SH-SY5Y (cell line): ENCODE results near the gene MIS18A.

Experiments used
- GATA2 ChIP-seq: IDR thresholded peaks from 2 replicates; pipeline ENCODE4 v1.6.1; 2011; ENCODE audit warnings: mild to moderate bottlenecking, low read depth, low read length
- GATA3 ChIP-seq: IDR thresholded peaks from 2 replicates; pipeline ENCODE4 v1.6.1; 2011; ENCODE audit warnings: low read depth, mild to moderate bottlenecking, low read length, moderate library complexity

Gene MIS18A

DNA sequence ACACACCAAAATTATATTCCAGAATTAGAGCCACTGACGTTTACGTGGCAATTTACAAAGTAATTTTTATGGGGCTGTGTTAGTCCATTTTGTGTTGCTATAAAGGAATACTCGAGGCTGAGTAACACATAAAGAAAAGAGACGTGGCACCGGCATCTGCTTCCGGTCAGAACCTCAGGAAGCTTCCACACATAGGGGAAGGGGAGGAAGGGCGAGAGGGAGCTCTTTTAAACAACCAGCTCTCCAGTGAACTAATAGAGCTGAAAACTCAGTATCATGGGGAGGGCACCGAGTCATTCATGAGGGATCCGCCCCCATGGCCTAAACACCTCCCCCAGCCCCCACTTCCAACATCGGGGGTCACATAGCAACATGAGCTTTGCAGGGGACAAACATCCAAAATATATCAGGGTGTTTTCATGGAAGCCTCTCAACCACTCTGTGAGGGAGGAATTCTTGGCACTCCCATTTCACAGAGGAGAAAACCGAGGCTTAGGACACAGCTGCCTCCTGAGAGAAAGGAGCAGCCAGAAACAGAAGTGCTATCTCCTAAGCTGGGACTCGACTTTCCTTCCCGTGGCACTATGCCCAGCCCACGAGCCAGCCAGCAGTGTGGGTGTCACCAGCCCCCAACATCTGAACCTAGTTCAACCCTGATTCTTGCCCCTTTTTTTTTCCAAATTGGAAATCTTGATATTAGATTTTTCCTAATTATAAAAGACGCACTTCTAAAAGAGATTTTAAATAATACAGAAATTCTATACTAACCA, 29.2 kb downstream of the MIS18A start:
- TF ChIP-seq GATA3 (no peak), GATA2 (no peak)

DNA sequence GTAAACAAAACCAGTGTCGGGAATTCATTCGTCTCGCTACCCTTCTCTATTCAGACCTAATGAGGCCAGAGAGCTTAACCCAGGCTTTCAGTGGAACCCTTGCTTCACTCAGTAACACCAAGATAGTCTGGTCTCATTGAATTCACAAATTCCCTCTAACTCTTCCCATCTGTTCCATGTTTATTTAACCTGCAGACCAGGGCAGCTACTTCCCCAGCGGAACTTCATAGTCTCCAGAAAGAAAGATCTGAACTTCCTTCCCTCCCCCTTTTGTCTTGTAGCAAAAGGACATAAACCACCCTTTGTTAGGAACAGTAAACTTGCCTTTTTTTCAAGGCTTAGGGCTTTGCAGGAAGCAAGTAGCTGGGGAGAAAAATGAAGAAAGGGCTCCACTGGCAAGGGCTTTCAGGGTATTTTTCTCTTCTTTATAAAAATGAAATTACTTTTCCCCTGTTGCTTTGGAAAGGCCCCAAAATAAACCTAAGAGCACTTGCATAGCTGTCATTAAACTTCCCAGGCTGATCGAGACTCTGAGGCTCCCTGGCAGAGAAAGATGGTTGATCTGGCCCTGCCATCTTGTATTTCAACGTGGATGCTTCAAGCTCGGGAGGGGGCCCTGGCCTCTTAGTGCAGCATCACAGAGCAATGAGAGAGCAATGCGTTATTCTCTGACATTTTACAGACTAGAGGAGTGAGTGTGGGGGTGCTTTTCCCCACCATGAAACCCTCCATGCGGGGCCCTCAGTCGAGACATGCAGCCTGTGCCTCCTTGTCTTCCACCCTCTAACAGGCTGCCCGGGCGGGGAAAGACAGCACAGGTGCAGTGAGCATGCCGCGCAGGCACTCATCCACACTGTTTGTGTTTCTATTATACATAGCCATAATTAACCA, 30.0 kb downstream of the MIS18A start:
- TF ChIP-seq GATA3 (no peak), GATA2 (no peak)

DNA sequence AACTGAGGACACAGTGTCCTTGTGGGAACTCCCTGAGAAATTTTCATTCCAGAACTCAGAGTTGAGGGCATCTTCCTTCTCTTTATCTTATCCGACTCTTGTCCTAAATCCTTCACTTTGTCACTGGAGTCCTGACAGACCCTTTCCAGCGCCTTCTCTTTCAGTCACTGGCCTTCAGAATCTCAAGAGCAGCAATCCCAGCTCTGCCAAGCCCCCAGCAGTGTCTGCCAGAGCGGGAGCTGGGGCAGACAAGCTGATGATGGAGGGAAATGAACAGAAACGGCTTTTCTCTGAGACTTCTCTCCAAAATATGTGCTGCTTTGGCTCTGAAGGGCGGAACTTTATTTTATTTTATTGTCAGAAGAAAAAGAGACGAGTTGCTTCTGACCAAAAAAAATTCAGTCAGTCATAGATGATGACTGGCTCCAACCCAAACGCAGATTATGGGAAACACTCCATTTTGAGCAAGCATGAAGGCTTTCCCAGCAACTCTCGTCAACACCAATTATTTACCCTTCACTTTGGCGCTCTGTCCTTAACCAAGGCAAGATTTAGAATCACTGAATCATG, 32.2 kb downstream of the MIS18A start:
- TF ChIP-seq GATA2, result no peak
- no peak for TF ChIP-seq GATA3

DNA sequence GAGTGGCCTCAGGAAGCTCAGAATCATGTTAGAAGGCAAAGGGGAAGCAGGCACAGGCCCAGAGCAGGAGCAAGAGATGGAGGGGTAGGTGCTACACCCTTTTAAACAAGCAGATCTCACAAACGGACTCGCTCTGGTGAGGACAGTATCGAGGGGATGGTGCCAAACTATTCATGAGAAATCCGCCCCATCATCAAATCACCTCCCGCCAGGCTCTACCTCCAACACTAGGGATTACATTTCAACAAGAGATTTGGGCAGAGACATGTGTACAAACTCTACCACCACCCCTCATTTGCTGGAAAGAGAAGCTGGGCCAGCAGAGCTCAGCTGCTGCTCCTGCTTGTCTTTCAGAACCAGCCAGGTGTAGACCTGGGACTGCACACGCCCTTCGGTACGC, 32.9 kb downstream of the MIS18A start:
- TF ChIP-seq GATA2, result no peak
- TF ChIP-seq GATA3, result no peak

DNA sequence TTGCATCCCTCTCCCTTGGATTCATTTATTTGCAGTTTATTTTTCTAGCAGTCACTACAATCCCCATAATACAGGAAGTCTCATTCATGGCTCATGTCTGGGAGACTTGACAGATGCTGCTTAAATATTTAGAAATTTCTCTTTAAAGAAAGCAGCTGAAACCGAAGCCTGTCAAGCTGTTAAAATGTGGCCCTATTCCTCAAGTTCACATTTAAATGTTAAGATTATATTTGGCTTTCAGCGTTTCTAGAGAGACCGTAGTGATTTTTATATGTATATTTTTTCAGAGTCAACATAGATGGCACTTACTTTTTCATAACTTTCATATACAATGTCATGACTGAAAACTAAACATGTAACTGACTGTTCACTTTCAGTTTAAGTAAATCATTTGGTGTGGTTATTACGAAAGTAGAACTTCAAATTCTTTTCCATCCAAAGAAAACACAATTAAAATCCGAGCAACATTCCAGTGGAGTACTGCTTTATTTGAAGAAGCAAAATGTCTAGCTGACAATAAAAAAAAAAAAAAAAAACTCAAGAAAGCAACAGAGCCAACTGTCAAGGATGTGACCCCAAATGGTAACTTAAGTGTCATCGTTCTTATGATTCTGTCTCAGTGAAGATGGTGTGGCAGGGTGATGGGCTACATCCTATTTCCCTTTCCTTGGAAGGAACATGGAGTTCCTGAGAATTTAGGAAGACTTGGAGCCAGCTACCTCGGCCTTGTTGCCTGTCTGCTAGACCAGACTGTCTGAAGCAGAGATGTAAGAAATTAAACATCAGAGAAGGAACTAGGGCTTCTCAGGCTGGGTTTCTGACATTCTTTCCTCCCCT, 37.8 kb downstream of the MIS18A start:
- TF ChIP-seq GATA3 (no peak), GATA2 (no peak)

DNA sequence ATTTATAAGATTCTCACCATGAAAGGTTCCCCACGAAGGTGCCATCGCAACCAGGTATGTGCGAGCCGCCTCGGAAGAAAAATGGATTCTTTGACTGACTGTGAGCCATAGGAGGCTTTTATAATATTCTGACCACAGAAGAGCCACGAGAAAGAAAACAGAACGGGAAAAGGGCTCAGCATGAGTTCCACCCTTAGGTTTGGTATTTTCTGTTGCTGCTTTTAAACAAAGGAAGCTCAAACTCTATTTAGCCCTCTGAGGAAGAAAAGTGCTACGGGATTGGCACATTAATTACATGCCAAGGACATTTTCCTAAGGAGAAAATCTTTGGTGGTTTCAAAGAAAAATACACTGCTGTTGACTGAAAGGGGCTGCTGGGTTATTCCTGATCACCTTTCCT, 39.3 kb downstream of the MIS18A start:
- TF ChIP-seq GATA3, result no peak

DNA sequence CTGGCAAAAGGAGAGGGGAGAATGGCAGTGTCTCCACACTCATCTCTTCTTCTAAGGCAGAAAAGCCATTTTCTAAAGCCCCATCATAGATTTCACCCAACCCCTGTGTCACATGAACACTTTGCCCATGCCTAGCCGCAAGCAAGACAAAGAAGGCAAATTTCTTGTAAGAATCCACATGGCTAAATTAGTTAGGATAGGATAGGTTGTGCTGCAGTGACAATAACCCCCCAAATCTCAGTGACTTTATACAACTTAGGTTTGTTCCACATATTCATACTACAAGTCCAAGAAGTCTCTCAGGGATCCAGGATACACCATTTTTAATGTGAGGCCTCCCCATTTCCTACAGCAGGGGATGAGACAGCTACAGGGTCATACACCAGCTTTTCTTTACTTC, 40.8 kb downstream of the MIS18A start:
- TF ChIP-seq GATA2 (no peak), GATA3 (no peak)

DNA sequence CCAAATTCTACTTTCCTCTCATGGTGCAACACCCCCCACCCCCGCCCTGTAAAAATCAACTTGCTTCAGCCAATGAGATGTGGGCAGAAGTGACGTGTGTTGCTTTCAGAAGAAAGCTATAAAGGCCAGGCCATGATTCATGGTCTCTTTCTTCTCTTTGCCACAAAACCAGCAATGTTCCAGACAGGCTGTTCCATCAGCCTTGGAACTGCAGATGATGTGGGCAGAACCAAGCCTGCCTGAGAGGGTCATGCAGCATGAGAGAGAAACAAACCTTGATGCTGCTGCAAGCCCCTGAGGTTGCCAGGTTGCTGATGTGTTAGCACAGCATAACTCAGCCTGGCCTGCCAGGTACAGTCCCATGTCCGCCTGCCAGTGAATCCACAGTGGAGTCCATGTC, 41.8 kb downstream of the MIS18A start:
- TF ChIP-seq GATA2, result no peak
- TF ChIP-seq GATA3, result no peak

DNA sequence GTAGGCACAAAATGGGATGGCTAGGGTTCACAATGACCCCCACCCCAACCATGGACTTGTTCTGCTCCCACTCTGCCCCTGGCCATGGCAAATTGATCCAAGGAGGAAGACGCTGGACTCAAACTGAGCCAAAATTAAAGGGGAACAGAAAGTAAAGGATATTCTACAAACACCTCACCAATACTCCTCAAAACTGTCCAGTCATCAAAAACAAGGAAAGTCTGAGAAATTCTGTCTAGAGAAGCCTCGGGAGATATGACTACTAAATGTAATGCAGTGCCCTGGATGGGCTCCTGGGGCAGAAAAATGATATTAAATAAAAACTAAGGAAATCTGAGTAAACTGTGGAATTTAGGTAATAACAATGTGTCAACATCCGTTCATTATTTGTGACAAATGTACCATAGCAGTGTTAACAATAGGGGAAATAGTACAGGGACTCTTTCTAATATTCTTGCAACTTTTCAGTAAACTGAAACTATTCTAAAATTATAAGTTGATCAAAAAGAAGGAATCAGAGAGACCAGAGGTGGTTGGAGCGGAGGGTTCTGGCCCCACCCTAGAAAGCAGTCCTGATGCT, 45.0 kb downstream of the MIS18A start:
- no peak for TF ChIP-seq GATA3
- TF ChIP-seq GATA2, result no peak

DNA sequence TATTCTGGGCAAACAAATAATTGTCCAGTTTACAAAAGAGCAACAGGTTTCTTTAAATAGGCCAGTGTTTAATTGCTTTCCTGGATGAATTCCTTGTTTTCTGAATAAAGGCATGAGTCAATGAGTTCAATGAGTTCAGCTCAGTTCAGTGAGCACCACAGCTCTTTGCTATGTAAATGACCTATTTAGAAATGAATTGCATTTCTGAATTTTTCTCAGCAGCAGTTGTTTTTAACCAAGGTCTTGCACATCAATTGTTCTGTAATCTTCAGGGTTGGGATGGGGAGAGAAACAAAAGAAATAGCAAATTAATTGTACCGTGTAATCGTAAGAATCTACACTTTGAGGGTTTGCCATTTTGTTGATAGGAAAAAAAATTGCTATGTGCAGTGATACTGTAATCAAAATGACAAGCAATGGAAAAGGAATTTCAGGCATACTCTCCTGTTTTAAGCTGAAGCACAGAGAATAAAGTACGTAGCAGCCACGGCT, 45.7 kb downstream of the MIS18A start:
- no peak for TF ChIP-seq GATA3
- TF ChIP-seq GATA2, result no peak

DNA sequence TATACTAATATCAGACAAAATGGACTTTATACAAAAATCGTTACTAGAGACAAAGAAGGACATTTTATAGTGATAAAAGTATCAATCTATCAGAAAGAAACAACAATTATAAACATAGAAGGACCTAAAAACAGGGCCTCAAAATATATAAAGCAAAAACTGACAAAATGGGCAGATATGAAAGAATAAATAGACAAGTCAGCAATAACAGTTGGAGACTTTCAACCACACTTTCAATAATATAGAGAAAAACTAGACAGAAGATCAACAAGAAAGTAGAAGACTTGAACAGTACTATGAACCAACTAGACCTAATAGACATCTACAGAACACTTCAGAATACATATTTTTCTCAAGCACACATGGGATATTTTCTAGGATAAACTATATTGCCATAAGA, 52.4 kb downstream of the MIS18A start:
- TF ChIP-seq GATA3 (no peak), GATA2 (no peak)
